ENCODE data around the gene BET1L. TPM values are rescaled to one million over a fixed set of nuclear protein-coding genes. Genes with fewer than 3 reads are reported as not detected.

The BET1L gene
- total and polyA plus RNA-seq, 9 donors = 24.6 to 76.6 (median 63.7) TPM

Small RNA genes lying within 50 kb of the gene (small RNA-seq; reads per million reads assigned to genes)
- gene RNU6-447P = not detected

Other genes starting within 250 kb of the BET1L start
- gene SCGB1C1, start 14.3 kb downstream of the BET1L start, total RNA-seq = not detected
- gene SCGB1C1, start 14.3 kb downstream of the BET1L start, polyA plus RNA-seq = not detected
- 100 to 1,000 TPM in 1 of 7 donors, 10 to 100 TPM in 6; 53.4 to 119 (median 87.4) TPM for gene RIC8A, start 309 bp upstream of the BET1L start, total RNA-seq
- 10 to 100 TPM; 33.6 to 56.4 TPM for gene RIC8A, start 309 bp upstream of the BET1L start, polyA plus RNA-seq
- gene SIRT3, start 28.9 kb upstream of the BET1L start, total RNA-seq = 10 to 100 TPM; 11.1 to 24.4 (median 22.7) TPM
- gene SIRT3, start 28.9 kb upstream of the BET1L start, polyA plus RNA-seq = 10 to 100 TPM; 17.4 to 21.5 TPM
- gene PSMD13, start 29.6 kb upstream of the BET1L start, total RNA-seq = 10 to 100 TPM; 66.2 to 80.1 (median 75.8) TPM
- gene PSMD13, start 29.6 kb upstream of the BET1L start, polyA plus RNA-seq = 10 to 100 TPM; 74.9 to 88.9 TPM
- 1 to 10 TPM in 1 of 7 donors, under 1 TPM in 4, not detected in 2; 0.15 to 1.1 (median 0.20) TPM for gene NLRP6, start 71.0 kb upstream of the BET1L start, total RNA-seq
- gene NLRP6, start 71.0 kb upstream of the BET1L start, polyA plus RNA-seq = under 1 TPM in 1 of 2 donors, not detected in 1; 0.02 TPM
- 10 to 100 TPM in 4 of 7 donors, 1 to 10 TPM in 3; 3.3 to 21.3 (median 10.6) TPM for gene PGGHG, start 81.7 kb upstream of the BET1L start, total RNA-seq
- 1 to 10 TPM in 1 of 2 donors, under 1 TPM in 1; 0.25 to 6.1 TPM for gene PGGHG, start 81.7 kb upstream of the BET1L start, polyA plus RNA-seq
- not detected for gene IFITM5, start 92.1 kb upstream of the BET1L start, total RNA-seq
- gene IFITM5, start 92.1 kb upstream of the BET1L start, polyA plus RNA-seq = not detected
- 1,000 to 10,000 TPM in 1 of 7 donors, 100 to 1,000 TPM in 6; 207 to 1,149 (median 546) TPM for gene IFITM2, start 100.4 kb upstream of the BET1L start, total RNA-seq
- gene IFITM2, start 100.4 kb upstream of the BET1L start, polyA plus RNA-seq = 100 to 1,000 TPM; 306 to 616 TPM
- 100 to 1,000 TPM; 317 to 760 (median 496) TPM for gene IFITM1, start 106.6 kb upstream of the BET1L start, total RNA-seq
- 100 to 1,000 TPM; 211 to 748 TPM for gene IFITM1, start 106.6 kb upstream of the BET1L start, polyA plus RNA-seq
- gene IFITM3, start 113.5 kb upstream of the BET1L start, total RNA-seq = 1,000 to 10,000 TPM in 2 of 7 donors, 100 to 1,000 TPM in 5; 150 to 1,394 (median 665) TPM
- gene IFITM3, start 113.5 kb upstream of the BET1L start, polyA plus RNA-seq = 1,000 to 10,000 TPM in 1 of 2 donors, 100 to 1,000 TPM in 1; 506 to 1,096 TPM
- gene B4GALNT4, start 162.1 kb upstream of the BET1L start, total RNA-seq = 10 to 100 TPM; 14.7 to 90.3 (median 52.5) TPM
- 10 to 100 TPM in 1 of 2 donors, 1 to 10 TPM in 1; 1.3 to 58.1 TPM for gene B4GALNT4, start 162.1 kb upstream of the BET1L start, polyA plus RNA-seq
- 10 to 100 TPM in 1 of 7 donors, 1 to 10 TPM in 4, under 1 TPM in 2; 0.30 to 56.8 (median 3.4) TPM for gene PKP3, start 186.8 kb upstream of the BET1L start, total RNA-seq
- gene PKP3, start 186.8 kb upstream of the BET1L start, polyA plus RNA-seq = under 1 TPM in 1 of 2 donors, not detected in 1; 0.21 TPM
- gene SIGIRR, start 207.6 kb upstream of the BET1L start, total RNA-seq = 10 to 100 TPM; 15.0 to 52.6 (median 27.5) TPM
- gene SIGIRR, start 207.6 kb upstream of the BET1L start, polyA plus RNA-seq = 10 to 100 TPM in 1 of 2 donors, 1 to 10 TPM in 1; 1.5 to 39.5 TPM
- 10 to 100 TPM in 1 of 7 donors, 1 to 10 TPM in 2, under 1 TPM in 4; 0.15 to 11.4 (median 0.82) TPM for gene ANO9, start 234.6 kb upstream of the BET1L start, total RNA-seq
- under 1 TPM; 0.12 to 0.31 TPM for gene ANO9, start 234.6 kb upstream of the BET1L start, polyA plus RNA-seq
- 10 to 100 TPM; 34.4 to 56.5 (median 42.7) TPM for gene PTDSS2, start 242.9 kb upstream of the BET1L start, total RNA-seq
- gene PTDSS2, start 242.9 kb upstream of the BET1L start, polyA plus RNA-seq = 10 to 100 TPM; 17.1 to 38.6 TPM